HG03159 (cell line): ENCODE data around the gene CYP24A1.
"Not testable (repeated sequence)": the region's sequence is repeated elsewhere in the genome, so short reads cannot be mapped to it uniquely, and the experiment has no call there.

Experiments used
- ATAC-seq: cut with Tn5 transposase; IDR thresholded peaks from one replicate; pipeline ENCODE4 v1.9.1; 2021; ENCODE audit warnings: mild to moderate bottlenecking, moderate library complexity; ENCODE audit not compliant: unreplicated experiment

Gene CYP24A1

GRCh38 chr20:54138427-54138826 is 35.4 kb downstream of the CYP24A1 start:
- no peak for ATAC-seq

- ATAC-seq, result no peak
These were observed 36.7 kb downstream of the CYP24A1 start for GRCh38 chr20:54137115-54137514.

DNA sequence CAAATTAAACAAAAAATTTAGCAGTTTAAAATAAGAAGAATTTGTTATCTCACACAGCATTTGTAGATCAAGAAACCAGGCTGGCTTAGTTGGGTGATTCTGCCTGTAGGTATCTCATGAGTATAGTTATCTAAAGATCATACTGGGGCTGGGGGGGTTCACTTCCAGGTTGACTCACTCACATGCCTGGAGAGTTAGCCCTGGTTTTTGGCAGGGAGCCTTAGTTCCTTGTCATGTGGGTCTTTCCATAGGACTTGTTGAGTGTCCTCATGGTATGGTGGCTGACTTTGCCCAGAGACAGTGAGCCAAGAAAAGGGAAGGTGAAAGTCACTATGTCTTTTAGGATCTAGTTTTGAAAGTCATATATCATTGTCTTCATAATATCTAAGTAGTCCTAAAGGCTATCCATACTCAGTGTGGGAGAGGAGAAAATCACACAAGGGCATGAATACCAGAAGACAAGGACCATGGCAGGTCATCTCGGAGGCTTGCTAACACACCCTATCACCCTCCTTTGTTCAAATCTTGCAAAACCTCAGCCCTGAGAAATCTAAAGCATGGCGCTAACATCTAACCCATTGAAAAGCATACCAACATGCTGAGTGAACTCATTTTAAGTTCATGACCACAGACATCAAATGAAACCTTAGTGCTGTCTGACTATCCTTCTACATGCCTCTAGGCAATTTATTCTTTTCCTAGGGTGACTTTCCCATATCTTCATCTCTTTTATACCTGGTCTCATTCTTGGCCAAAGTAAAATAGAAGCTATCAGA is 39.2 kb downstream of the CYP24A1 start:
- ATAC-seq, result no peak

DNA sequence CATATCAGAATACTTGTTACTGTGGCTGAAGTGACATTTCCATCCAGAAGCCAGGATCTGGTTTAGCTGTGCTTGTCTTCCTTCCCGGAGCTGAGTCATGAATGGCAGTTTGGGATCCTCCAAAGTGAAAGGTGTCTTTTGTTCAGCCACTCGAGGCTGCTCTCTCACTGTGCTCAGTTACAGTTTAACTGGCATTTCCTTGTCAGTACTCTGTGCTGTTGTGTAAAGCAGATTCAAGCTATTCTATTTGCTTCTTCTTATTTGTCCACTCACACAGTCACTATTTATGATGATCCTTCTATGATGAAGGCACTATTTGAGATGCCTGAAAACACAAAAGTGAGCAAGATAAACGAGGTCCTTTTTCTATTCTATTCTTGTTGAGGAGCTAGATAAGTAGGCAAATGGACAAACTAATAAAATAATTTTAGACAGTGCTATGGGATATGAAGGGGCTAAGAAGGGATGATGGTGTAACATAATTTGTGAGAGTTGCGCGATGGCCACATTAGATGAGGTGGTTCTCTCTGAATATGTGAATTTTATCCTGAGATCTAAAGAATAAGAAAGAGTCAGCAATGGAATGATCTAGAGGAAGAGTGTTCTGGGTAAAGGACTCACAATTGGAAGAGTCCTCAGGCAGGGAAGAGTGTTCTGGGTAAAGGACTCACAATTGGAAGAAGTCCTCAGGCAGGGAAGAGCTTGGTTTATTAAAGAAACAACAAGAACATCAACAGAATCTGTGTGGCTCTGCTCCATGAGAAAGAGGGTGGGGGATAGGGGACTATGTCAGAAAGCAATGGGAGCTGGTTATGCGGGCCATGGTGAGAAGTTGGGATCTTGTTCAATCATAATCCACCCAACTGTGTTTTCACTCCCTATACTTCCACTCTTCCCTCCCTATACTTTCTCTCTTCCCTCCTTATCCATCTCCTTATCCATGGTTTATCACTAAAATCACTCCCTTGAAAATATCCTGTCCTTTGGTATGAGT is 40.1 kb downstream of the CYP24A1 start:
- no peak for ATAC-seq

DNA sequence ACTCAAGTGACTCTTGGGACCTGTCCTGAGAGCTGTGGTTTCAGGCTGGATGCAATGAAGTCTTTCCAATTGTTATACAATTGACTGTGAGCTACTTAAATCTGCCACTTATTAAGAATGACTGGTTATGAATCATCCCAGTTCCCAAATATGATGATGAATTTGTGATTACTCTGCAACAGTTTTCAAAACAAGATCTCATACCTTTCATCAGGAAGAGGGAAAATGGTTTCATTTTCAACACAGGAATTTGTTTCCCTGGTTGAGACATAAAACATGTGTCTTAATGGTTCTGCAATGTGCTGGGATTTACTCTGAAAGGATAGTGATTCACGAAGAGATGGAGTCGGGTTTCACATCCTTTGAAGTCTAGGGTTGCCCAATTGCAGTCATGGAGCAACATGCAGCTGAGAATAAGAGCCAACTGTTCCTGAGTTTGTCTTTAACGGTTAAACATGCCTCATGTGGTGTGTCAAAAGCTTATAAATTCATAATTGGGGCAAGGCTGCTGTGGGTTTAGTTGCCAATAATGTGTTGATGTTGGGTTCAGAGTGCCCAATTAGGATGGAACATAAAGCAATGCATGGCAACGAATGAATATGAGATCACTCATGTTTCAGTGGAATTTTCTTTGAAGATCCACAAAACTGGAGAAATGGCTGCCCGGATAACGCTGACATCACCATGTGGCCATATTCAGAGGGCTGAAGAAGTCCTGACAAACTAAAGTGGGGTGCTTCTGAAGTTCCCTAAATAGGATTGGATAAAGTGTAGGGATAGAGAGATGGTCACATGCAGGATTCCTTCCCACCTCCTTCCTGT is 41.0 kb downstream of the CYP24A1 start:
- no peak for ATAC-seq

DNA sequence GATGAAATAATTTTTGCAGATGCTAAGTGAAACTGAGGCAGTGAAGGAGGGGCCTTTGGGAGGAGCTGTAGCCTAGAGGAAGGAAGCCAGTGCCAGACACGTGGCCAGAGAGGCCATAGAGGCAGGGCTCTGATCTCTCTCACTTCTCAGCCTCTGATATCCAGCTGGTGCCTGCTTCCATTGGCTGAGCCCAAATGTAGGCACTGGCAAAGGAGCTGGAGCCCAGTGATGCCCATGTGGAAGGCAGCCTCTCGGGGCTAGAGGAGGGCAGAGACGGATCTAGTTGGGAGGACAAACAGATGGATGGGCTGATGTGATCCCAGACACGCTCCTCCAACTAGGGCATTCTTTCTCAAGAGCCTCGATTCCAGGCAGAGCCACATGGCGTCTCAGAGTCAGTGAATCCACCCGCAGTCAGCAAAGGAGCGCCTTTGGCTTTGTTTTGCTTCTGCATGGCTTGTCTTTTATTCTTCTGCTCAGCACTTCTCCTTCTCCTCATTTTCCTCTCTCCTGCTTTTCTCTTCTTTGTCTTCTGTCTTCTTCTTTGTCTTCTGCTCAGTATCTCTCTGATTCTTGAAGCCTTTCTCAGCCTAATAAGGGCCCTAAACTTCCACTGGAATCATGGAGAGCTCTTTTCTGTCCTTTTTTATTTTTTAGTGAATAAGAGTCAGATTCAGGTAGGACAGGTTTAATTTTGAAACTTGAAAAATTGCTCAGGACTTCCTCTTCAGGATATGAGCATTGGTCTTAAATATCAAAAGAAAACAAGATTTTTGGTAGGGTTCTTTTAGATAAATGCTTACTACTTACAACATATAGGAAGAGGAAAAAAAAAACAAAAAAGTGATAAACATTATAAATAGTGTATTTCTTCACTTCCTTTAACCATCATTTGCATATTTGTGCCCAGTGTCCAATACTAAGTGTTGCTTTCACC is 41.8 kb downstream of the CYP24A1 start:
- ATAC-seq, result no peak

DNA sequence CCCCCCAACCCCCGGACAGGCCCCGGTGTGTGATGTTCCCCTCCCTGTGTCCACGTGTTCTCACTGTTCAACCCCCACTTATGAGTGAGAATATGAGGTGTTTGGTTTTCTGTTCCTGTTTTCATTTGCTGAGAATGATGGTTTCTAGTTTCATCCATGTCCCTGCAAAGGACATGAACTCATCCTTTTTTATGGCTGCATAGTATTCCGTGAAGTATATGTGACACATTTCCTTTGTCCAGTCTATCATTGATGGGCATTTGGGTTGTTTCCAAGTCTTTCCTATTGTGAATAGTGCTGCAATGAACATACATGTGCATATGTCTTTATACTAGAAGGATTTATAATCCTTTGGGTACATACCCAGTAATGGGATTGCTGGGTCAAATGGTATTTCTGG is 42.7 kb downstream of the CYP24A1 start:
- ATAC-seq, result not testable (repeated sequence)

DNA sequence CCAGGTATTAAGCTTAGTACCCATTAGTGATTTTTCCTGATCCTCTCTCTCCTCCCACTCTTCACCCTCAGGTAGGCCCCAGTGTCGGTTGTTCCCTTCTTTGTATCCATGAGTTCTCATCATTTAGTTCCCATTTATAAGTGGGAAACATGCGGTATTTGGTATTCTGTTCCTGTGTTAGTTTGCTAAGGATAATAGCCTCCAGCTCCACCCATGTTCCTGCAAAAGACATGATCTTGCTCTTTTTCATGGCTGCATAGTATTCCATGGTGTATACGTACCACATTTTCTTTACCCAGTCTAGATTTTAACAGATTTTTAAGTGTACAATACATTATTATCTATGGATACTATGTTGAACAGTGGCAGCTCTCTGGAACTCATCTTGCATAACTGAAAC is 44.4 kb downstream of the CYP24A1 start:
- ATAC-seq, result no peak

DNA sequence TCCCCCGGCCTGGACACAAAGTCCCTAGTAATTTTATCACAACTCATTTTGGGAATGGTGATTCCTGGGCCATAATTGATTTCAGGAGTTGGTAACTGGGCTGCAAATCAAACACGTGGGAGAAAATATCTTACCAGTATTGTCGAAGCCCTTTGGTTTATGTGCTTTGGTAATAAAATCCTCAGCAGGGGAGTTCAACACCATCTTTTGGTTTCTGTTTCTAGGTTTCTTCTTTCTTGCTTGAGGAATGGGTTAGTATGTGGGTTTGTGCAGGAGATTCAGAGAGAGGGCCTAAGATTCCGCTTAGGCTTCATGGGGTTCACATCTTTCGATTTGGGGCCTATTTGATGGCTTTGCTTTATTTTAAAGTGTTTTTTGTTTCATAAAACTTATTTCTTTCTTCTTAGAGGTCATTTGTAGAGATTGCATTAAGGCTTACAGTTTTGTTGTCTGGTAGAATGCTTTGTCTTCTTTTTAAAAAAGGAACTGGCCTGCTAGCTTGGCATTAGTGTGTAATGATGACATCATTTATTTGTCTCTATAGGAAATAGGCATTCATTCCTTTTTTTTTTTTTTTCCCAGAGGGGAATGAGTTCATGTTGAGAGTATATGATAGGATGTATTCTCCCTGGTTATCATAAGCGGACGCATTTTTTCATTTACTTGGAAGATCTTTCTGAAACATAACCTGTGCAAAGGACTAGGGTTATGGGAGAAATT is 45.8 kb downstream of the CYP24A1 start:
- no peak for ATAC-seq

DNA sequence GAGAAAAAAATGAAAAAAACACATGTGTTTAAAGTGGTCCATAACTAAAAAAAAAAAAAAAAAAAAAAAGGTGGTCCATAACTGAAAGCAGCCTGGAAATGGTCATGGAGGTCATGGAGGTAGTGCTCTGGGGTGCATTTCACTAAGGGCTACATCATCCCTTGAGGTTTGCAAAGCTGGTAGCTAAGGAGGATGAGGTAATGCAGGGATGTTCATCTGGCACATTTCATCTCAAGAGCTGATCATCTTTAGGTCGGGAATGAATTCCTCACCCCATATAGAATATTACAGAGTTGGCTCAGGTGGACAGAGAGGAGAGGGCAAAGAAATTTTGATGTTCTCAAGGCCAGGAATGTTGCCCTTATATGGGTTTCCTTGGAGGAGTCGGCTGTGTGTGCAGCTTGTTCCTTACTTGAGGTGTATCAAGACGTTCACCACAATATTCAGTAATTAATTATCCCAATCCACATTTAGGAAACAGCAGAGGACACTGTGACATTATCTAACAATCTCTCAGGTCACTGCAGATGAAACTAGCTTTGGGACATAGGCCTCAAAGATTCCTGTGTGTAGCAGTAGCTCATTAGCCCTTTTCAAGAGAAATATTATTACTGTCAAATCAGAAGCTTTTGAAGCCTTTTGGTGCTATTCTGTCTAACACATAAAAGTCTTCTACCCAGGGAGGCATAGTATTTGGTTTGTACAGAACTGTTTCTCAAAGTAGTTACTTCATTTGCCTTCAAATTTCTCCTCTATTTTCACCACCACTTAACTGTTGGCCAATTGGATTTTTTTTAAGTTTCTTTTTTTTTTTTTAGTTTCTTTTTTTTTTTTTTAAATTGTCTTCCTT is 46.8 kb downstream of the CYP24A1 start:
- no peak for ATAC-seq

- ATAC-seq, result not testable (repeated sequence)
These were observed 47.5 kb downstream of the CYP24A1 start for GRCh38 chr20:54126328-54126727.

DNA sequence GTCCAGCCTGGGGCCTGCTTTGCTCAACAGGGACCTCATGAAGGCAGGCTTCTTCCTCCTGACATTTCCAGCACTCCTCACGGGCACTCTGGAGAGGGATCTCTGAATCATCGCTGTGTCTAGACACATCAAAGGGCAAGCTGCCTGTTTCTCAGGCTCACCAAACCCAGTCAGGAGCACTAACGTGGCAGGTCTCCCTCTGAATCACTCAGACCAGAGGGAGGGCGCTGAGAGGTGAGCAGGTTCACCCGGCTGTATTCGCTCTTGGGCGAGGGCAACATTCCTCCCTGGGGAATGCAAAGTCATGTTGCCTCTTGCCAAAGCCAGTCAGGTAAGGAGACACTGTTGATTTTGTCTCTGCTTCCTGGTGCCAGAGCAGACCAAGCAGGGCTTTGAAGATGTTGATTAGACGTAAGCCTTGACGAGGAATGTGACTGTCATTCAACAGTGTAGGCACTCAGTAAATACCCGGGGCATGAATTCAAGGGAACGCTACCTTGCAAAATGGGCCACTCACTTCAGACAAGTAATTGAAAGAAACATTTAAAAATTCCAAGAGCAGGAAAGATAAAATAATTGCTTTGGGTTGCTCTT is 50.1 kb downstream of the CYP24A1 start:
- no peak for ATAC-seq

- ATAC-seq, result no peak
These were observed 50.9 kb downstream of the CYP24A1 start for GRCh38 chr20:54122681-54123586.

DNA sequence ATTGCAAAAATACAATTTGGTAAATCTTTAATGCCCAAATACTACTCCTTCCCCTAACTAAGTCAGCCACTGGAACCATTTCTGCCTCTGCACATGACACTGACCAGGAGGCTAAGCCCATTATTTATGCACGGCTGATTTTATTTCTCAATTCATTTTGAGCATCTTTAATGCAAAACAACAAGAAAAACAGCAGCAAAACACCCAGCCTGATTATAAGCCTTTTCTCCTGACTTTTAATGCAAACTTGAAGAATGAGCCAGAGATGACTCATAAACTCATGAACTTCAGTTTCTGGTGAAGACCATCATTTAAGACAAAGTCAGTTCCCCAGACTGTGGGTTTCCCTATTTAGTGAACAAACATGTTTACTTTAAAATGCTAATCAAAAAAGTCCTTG is 51.6 kb downstream of the CYP24A1 start:
- ATAC-seq, result no peak

DNA sequence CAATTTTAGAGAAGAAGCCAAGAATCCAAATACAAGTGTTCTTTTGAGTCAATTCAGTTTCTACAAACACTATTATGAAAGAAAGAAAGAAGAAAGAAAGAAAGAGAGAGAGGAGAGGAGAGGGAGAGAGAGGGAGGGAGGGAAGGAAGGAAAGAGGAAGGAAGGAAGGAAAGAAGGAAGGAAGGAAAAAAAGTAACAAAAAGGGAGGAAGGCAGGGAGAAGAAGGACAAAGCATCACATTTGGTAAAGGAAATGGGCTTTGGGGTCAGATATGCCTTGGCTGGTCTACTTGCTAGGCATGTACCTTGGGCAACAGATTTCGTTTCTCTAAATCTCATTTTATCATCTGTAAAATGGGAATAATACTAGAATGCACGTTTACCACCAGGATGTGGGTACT is 54.0 kb downstream of the CYP24A1 start:
- no peak for ATAC-seq

DNA sequence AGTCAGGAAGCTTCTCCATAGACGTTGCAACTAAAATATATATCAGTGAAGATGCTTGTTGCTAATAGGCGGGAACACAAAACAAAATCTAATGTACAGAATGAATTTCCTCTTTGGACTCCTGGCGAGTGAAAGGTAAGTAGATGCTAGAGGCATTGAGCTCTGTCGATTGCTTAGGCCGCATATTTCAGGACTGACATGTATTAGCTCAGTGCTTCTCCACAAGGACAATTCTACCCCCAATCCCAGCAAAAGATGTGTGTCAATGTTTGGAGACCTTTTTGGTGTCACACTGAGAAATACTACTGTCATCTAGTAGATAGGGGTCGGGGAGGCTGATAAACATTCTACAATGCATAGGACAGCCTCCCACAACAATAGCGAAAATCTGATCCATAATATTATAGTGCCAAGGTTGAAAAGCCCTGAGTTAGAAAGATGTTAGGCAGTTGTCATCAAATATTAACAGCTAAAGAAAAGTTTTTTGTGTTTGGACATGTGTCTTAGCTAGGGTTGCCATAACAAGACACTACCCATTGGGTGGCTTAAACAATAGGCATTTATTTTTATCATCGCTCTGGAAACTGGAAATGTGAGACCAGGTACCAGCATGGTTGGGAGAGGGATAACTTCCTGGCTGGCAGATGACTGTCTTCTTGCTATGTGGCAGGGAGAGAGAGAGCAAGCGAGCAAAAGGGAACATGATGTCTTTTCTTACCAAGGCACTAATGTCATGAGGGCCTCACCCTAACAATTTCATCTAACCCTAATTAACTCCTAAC is 55.4 kb downstream of the CYP24A1 start:
- ATAC-seq, result no peak
